Spleen (tissue), 10 donors: Measurements from ENCODE around the gene TAS2R60. TPM values are rescaled to one million over a fixed set of nuclear protein-coding genes. Genes with fewer than 3 reads are reported as not detected.

Experiments
- polyA plus RNA-seq, 3 donors: library from polyadenylated mRNA; stranded (reverse); fragments of 200-250 nt; gene quantifications; one replicate each; pipeline ENCODE4 v1.2.1, GENCODE V29; 2013
- total RNA-seq, 7 donors: library from RNA; depleted of rRNA in 3 of 7; stranded (reverse); fragments of >200 nt in 3 of 7; fragmentation: NEBNext Ultra II Directional in 4 of 7; extraction: Animal tissue kit (Norgen Biotek cat#: 25700) in 4 of 7; gene quantifications; one replicate each; pipeline versions ENCODE4 v1.1.0 to v1.2.1, GENCODE V29; 2016 to 2021
- donor health status: healthy with polysubstance abuse.
- donor health status: DM: no; HTN: no; CAD: no; lungs with moderate emphysema.
- donor health status: DM: no; HTN: no; CAD: no.
- donor health status: Bipolar disorder and iron deficiency.
- donor health status: healthy.
- donor health status: DM: no; HTN: no; CAD: no.
- donor health status: DM: yes; HTN: yes; CAD: no.

The TAS2R60 gene
- total and polyA plus RNA-seq, 10 donors: 0.30 to 2.2 (median 0.85) TPM; not detected in 5

Other genes starting within 250 kb of the TAS2R60 start
- gene TAS2R40, start 221.4 kb upstream of the TAS2R60 start, total RNA-seq: not detected
- gene TAS2R40, start 221.4 kb upstream of the TAS2R60 start, polyA plus RNA-seq: not detected
- gene GSTK1, start 180.0 kb upstream of the TAS2R60 start, total RNA-seq: 100 to 1,000 TPM; 194 to 247 (median 231) TPM
- 100 to 1,000 TPM; 162 to 182 (median 178) TPM for gene GSTK1, start 180.0 kb upstream of the TAS2R60 start, polyA plus RNA-seq
- gene TMEM139, start 158.5 kb upstream of the TAS2R60 start, total RNA-seq: 1 to 10 TPM in 4 of 7 donors, under 1 TPM in 3; 0.60 to 2.0 (median 1.2) TPM
- gene TMEM139, start 158.5 kb upstream of the TAS2R60 start, polyA plus RNA-seq: 1 to 10 TPM in 1 of 3 donors, under 1 TPM in 2; 0.52 to 2.3 (median 0.70) TPM
- gene CASP2, start 155.1 kb upstream of the TAS2R60 start, total RNA-seq: 10 to 100 TPM; 32.7 to 51.0 (median 43.8) TPM
- 10 to 100 TPM in 2 of 3 donors, 1 to 10 TPM in 1; 9.9 to 14.5 (median 12.2) TPM for gene CASP2, start 155.1 kb upstream of the TAS2R60 start, polyA plus RNA-seq
- gene CLCN1, start 127.3 kb upstream of the TAS2R60 start, total RNA-seq: under 1 TPM in 4 of 7 donors, not detected in 3; 0.07 to 0.54 (median 0.26) TPM
- under 1 TPM; 0.06 to 0.08 (median 0.07) TPM for gene CLCN1, start 127.3 kb upstream of the TAS2R60 start, polyA plus RNA-seq
- gene FAM131B, start 80.7 kb upstream of the TAS2R60 start, total RNA-seq: 1 to 10 TPM in 1 of 7 donors, under 1 TPM in 6; 0.20 to 1.4 (median 0.74) TPM
- under 1 TPM; 0.04 to 0.10 (median 0.09) TPM for gene FAM131B, start 80.7 kb upstream of the TAS2R60 start, polyA plus RNA-seq
- gene ZYX, start 62.1 kb upstream of the TAS2R60 start, total RNA-seq: 100 to 1,000 TPM; 104 to 439 (median 211) TPM
- 10 to 100 TPM; 50.3 to 95.6 (median 53.6) TPM for gene ZYX, start 62.1 kb upstream of the TAS2R60 start, polyA plus RNA-seq
- gene EPHA1, start 34.6 kb upstream of the TAS2R60 start, total RNA-seq: 1 to 10 TPM; 1.3 to 4.5 (median 3.8) TPM
- 1 to 10 TPM in 2 of 3 donors, under 1 TPM in 1; 0.80 to 1.5 (median 1.1) TPM for gene EPHA1, start 34.6 kb upstream of the TAS2R60 start, polyA plus RNA-seq
- under 1 TPM in 3 of 7 donors, not detected in 4; 0.41 to 0.95 (median 0.55) TPM for gene TAS2R41, start 34.4 kb downstream of the TAS2R60 start, total RNA-seq
- gene TAS2R41, start 34.4 kb downstream of the TAS2R60 start, polyA plus RNA-seq: not detected
- gene CTAGE15, start 128.3 kb downstream of the TAS2R60 start, total RNA-seq: 1 to 10 TPM in 2 of 7 donors, under 1 TPM in 2, not detected in 3; 0.13 to 2.8 (median 1.0) TPM
- under 1 TPM in 2 of 3 donors, not detected in 1; 0.09 to 0.11 TPM for gene CTAGE15, start 128.3 kb downstream of the TAS2R60 start, polyA plus RNA-seq
- 10 to 100 TPM in 1 of 7 donors, 1 to 10 TPM in 6; 4.6 to 12.3 (median 7.1) TPM for gene TCAF2, start 177.5 kb downstream of the TAS2R60 start, total RNA-seq
- 1 to 10 TPM; 1.0 to 1.3 (median 1.1) TPM for gene TCAF2, start 177.5 kb downstream of the TAS2R60 start, polyA plus RNA-seq